ENCODE data around the gene GTF3C4. TPM values are rescaled to one million over a fixed set of nuclear protein-coding genes. Genes with fewer than 3 reads are reported as not detected.

Gene GTF3C4
- total and polyA plus RNA-seq, 2 of the 13 experiments (the other 11 are each of a cell fraction or from before 2014, with no cell fraction given), result 2.6 to 12.9 TPM

DNA sequence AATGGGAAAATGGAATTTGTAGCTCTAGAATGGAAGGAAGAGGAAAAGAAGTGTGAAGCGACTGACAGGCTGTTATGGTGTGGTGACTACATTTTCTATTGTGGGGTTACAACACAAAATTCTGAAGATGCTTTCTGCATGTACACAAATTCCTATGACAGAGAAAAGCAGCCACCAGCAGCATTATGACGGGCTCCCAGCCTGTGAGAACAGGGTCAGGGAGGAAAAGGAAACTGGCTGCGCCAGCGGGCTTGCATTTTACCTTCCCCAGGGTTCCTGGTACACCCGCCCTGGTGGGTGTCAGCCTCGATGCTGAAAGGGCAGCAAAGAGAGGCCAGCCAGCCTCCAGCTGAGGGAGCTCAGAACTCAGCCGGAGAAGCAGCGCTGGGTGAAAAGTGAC is 41.5 kb upstream of the GTF3C4 start (continued):
- no peak for TF ChIP-seq ZSCAN31 (CRISPR knock-in tag; IDR thresholded peaks at IDR 0.05; ENCODE audit: low read depth)
- no peak for TF ChIP-seq BRD4 (CRISPR knock-in tag; IDR thresholded peaks at IDR 0.05)
- TF ChIP-seq ZNF563 (CRISPR knock-in tag; IDR thresholded peaks at IDR 0.05), result no peak
- TF ChIP-seq, protein P1, sequence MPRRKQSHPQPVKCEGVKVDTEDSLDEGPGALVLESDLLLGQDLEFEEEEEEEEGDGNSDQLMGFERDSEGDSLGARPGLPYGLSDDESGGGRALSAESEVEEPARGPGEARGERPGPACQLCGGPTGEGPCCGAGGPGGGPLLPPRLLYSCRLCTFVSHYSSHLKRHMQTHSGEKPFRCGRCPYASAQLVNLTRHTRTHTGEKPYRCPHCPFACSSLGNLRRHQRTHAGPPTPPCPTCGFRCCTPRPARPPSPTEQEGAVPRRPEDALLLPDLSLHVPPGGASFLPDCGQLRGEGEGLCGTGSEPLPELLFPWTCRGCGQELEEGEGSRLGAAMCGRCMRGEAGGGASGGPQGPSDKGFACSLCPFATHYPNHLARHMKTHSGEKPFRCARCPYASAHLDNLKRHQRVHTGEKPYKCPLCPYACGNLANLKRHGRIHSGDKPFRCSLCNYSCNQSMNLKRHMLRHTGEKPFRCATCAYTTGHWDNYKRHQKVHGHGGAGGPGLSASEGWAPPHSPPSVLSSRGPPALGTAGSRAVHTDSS (CRISPR knock-in tag; conservative IDR thresholded peaks at IDR 0.05), result no peak
- TF ChIP-seq MZF1 (CRISPR knock-in tag; IDR thresholded peaks at IDR 0.05; ENCODE audit: borderline replicate concordance), result no peak
- TF ChIP-seq PAX8 (CRISPR knock-in tag; IDR thresholded peaks at IDR 0.05; ENCODE audit: borderline replicate concordance), result no peak
- TF ChIP-seq ZNF101 (CRISPR knock-in tag; IDR thresholded peaks at IDR 0.05; ENCODE audit: borderline replicate concordance, low read depth), result no peak
- TF ChIP-seq, protein P2, sequence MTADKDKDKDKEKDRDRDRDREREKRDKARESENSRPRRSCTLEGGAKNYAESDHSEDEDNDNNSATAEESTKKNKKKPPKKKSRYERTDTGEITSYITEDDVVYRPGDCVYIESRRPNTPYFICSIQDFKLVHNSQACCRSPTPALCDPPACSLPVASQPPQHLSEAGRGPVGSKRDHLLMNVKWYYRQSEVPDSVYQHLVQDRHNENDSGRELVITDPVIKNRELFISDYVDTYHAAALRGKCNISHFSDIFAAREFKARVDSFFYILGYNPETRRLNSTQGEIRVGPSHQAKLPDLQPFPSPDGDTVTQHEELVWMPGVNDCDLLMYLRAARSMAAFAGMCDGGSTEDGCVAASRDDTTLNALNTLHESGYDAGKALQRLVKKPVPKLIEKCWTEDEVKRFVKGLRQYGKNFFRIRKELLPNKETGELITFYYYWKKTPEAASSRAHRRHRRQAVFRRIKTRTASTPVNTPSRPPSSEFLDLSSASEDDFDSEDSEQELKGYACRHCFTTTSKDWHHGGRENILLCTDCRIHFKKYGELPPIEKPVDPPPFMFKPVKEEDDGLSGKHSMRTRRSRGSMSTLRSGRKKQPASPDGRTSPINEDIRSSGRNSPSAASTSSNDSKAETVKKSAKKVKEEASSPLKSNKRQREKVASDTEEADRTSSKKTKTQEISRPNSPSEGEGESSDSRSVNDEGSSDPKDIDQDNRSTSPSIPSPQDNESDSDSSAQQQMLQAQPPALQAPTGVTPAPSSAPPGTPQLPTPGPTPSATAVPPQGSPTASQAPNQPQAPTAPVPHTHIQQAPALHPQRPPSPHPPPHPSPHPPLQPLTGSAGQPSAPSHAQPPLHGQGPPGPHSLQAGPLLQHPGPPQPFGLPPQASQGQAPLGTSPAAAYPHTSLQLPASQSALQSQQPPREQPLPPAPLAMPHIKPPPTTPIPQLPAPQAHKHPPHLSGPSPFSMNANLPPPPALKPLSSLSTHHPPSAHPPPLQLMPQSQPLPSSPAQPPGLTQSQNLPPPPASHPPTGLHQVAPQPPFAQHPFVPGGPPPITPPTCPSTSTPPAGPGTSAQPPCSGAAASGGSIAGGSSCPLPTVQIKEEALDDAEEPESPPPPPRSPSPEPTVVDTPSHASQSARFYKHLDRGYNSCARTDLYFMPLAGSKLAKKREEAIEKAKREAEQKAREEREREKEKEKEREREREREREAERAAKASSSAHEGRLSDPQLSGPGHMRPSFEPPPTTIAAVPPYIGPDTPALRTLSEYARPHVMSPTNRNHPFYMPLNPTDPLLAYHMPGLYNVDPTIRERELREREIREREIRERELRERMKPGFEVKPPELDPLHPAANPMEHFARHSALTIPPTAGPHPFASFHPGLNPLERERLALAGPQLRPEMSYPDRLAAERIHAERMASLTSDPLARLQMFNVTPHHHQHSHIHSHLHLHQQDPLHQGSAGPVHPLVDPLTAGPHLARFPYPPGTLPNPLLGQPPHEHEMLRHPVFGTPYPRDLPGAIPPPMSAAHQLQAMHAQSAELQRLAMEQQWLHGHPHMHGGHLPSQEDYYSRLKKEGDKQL (CRISPR knock-in tag; IDR thresholded peaks at IDR 0.05; ENCODE audit: low read depth), result no peak
- TF ChIP-seq, protein P3, sequence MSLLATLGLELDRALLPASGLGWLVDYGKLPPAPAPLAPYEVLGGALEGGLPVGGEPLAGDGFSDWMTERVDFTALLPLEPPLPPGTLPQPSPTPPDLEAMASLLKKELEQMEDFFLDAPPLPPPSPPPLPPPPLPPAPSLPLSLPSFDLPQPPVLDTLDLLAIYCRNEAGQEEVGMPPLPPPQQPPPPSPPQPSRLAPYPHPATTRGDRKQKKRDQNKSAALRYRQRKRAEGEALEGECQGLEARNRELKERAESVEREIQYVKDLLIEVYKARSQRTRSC (CRISPR knock-in tag; IDR thresholded peaks at IDR 0.05; ENCODE audit: low read depth), result no peak
- no peak for TF ChIP-seq JUNB (CRISPR knock-in tag; IDR thresholded peaks at IDR 0.05; ENCODE audit: borderline replicate concordance)
- TF ChIP-seq, protein P4, sequence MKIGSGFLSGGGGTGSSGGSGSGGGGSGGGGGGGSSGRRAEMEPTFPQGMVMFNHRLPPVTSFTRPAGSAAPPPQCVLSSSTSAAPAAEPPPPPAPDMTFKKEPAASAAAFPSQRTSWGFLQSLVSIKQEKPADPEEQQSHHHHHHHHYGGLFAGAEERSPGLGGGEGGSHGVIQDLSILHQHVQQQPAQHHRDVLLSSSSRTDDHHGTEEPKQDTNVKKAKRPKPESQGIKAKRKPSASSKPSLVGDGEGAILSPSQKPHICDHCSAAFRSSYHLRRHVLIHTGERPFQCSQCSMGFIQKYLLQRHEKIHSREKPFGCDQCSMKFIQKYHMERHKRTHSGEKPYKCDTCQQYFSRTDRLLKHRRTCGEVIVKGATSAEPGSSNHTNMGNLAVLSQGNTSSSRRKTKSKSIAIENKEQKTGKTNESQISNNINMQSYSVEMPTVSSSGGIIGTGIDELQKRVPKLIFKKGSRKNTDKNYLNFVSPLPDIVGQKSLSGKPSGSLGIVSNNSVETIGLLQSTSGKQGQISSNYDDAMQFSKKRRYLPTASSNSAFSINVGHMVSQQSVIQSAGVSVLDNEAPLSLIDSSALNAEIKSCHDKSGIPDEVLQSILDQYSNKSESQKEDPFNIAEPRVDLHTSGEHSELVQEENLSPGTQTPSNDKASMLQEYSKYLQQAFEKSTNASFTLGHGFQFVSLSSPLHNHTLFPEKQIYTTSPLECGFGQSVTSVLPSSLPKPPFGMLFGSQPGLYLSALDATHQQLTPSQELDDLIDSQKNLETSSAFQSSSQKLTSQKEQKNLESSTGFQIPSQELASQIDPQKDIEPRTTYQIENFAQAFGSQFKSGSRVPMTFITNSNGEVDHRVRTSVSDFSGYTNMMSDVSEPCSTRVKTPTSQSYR (CRISPR knock-in tag; IDR thresholded peaks at IDR 0.05; ENCODE audit: borderline replicate concordance), result no peak
- no peak for TF ChIP-seq ZBTB7A (CRISPR knock-in tag; IDR thresholded peaks at IDR 0.05)
- no peak for TF ChIP-seq SNRNP70 (IDR thresholded peaks at IDR 0.05; ENCODE audit: low read depth, low read length)
